SH-SY5Y (cell line): ENCODE measurements around the gene COBL.

ENCODE experiments used
- GATA2 ChIP-seq: IDR thresholded peaks from 2 replicates; pipeline ENCODE4 v1.6.1; 2011; ENCODE audit warnings: mild to moderate bottlenecking, low read depth, low read length
- GATA3 ChIP-seq: IDR thresholded peaks from 2 replicates; pipeline ENCODE4 v1.6.1; 2011; ENCODE audit warnings: low read depth, mild to moderate bottlenecking, low read length, moderate library complexity

Gene COBL

DNA sequence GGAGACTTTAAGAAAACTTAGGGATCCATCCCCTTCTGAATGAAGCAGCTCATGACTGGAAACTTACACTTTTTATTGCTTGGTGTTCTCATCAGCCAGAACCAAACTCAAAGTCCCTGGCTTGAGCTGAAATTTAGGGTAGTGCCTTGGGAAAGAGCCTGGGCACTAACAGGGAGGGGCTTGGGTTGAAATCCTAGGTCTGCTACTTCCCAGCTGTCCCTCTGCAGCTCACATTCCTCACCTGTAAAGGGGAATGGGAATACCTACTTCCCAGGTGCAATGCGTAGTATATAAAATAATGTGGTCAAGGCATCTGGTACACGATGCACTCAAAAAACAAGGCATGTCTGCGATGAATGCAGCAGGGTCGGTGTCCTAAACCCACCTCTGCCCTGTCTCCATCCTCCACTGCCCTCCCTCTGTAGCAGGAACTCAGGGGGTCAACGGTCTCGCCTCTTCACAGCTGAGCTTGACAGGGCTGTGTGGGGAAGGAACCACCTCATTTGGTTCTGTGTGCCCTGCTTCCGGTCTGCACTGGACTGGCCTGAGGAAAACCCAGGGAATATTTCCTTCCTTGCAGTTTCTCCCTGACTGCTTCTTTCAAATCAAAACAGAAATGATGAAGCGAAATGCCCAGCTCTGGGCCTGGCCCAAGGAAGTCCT, 80.0 kb downstream of the COBL start:
- TF ChIP-seq GATA3: no peak
- no peak for TF ChIP-seq GATA2

DNA sequence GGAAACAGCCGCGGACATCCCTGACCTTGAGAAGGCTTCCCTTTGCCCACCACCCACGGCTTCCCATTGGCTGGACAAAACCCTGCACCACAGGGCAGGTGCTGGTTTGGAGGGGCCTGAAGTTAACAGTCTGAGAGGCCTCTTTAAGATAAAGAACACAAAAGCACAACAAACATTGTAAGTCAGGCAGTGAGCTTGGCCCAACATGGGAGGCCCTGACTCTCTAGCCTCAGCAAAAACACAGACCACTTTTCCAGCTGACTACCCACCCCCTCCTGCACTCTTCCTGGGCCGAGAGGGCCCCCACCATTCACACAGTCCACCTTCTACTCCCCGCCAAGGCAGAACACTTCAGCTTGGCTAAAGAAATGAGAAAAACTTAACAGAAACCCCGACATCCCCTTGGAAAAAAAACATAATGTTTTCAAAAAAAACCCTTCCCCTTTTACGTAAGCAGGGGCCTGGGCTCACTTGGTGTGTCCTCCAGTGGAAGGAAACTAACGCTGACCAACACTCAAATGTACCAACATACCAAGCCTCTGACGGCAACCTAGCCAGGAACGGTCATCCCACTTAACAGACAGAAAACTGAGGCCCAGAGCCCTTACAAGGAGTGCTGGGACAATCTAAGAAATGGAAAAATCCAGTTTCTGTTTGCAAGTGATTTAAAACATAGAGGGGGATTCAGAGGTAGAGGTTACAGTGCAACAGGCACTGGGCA, 80.9 kb downstream of the COBL start:
- TF ChIP-seq GATA3 (no peak), GATA2 (no peak)

DNA sequence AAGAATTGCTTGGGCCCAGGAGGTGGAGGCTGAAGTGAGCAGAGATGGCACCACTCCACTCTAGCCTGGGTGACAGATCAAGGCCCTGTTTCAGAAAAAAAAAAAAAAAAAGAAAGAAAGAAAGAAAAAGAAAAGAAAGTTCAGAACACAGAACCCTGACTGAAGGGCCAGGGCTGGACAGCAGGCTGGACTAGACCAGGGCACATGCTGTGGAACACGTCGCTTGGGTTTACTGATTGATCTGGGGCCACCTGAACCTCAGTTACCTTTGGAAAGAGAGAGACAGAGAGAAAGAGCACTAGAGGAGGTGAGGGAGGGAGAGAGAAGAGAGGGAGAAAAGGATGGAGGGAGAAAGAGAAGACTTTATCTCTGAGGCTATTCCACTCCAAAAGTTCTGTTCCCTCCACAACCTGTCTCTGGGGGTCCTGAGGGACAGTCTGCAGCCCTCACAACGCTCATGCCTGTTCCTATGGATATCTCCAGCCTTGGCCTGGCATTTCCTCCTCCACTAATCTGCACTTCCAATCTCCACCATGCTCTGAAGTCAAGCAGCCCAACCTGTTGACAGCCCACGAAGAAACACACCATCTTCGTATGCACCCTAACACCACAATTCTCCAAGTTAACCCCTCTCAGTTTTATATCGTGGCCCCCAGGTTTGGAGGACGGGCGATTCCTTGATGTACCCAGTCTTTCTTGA, 81.8 kb downstream of the COBL start:
- TF ChIP-seq GATA2 (no peak), GATA3 (no peak)

DNA sequence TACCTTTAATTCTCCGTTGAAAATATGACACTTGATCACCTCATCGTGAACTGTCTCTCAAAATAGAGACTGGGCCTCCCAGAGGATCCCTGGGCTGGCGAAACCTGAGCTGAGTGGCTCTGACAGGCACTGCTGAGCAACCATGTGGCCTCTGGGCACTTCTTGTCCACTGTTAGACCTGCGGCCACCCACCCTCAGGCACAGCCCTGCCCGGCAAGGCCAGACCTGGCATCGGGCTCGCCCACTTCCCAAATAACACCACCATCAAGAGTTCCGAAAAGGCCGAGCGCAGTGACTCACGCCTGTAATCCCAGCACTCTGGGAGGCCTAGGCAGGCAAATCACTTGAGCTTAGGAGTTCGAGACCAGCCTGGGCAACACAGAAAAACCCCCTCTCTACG, 82.5 kb downstream of the COBL start:
- TF ChIP-seq GATA3: no peak
- TF ChIP-seq GATA2: no peak

DNA sequence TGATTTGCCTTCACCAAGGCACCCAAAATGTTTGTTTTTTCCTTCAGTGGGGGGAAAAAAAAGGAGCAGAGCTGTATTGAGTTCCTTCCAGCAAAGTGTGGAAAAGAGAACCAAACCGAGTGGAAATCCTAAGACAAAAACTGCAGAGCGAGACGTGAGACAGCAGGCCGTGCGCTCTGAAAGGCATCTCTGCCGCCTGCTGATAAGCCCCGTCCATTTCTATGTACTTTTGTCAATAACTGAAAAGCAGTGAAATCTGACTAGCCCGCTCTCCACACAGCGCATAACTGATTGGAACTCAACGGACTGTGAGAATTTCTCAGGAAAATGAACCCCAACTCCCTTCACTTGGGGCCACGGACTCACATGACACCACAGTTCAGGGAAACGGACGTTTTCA, 83.2 kb downstream of the COBL start:
- TF ChIP-seq GATA3 (no peak), GATA2 (no peak)

DNA sequence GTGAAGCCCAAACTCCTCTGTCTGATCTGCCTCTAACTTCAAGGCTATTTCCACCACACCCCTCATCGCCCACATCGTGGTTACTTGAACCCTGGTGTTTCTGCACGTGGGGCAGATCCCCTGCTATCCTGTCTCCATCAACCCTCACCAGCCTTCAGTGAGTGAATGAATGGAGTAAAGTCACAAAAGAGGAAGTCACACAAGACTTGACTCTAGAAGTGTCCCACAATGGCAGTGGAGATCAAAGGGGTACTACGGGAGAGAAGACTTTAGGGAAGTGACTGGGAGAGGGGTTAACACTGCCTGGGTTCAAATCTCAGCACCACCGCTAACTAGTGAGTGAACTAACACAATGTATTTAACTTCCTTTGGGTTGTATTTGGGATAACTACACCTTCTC, 85.9 kb downstream of the COBL start:
- TF ChIP-seq GATA2: no peak
- TF ChIP-seq GATA3: no peak

DNA sequence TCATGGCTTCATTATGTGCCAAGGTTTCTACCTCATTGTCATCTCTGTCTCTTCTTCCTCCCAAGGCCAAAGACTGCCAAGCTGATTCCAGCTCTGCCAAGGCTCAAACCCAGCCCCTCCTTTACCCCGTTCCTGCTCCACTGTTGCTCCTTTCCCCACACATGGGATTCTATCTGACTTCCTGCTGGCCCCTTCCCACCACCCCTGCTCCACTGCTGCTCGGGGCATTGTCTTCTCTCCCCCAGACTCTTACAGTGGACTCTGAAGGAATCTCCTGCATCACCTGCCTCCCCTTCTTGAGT, 86.3 kb downstream of the COBL start:
- TF ChIP-seq GATA2 (no peak), GATA3 (no peak)

DNA sequence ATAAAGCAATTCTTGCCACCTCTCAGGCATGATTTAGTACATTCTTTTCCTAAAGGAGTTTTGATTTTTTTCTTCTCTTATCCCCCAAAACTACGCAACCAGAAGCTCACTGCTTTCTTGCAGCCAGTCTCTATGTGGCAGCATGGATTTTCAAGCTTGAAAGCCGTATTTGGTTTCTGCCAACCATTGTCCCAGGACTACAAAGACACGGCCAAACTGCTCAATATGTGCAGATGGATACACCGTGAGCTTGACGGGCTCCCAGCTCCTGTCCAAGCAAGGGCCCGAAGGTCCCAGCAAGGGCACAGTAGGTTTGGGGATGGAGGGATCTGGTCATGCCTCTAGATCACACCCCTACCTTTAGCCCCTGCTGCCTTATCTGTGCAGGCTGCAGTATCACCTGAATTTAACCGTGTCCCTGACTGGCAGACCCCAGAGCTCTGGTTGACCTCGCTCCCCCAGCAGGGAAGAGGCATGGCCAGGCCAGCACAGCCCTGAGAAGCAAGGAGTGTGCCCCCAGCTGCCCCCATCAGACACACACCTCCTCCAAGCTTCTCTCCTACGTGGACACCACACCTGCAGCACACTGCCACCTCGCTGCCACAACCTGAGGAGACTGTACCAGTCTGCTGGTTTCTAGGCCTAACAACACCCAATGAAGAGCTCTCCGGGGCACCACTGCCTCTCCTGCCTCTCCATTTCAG, 86.8 kb downstream of the COBL start:
- TF ChIP-seq GATA3: no peak
- no peak for TF ChIP-seq GATA2

DNA sequence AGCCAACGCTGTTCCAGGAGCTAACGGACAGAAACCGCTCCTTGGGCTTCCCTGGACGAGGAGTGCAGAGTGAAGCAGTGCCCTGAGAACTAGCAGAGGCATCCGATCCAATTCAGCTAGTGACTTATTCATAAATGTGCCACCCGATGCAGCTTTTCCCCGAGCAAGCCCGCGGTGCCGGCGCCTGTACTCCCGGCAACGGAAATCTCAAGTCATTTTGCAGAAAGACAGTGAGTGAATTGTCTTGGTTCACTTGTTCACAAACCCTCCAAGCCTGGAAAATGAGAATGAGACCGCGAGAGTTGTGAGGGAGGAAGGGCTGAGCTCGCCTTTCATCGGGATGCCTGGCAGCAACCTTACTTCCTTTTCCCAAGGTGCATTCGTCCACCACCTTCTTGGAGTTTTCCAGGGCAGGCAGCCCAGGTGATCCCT, 87.5 kb downstream of the COBL start:
- TF ChIP-seq GATA2: no peak
- no peak for TF ChIP-seq GATA3

DNA sequence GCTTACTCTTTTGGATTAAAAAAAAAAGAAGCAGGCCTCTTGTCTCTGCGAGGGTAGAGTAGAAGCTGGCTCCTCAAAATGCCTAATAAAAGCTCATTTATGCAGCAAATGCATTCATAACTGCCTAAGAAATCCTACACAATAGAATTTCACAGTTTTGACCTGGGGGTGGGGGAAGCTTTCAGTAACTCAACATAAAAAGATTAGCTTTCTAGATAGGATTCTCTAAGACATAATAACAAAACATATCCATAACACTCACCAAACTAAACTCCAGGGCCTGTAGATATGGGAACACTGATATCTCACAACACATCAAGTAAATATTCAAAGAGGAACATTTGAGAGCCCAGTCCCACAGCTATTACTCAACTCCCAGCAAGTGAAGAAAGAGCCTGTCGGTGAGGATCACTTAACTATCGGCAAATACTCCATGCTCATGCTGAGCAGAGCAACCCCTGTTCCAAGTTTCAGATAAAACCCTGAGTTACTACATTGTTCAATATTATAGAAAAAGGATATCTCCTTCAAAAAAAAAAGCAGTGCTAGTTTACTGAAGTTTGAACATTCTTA, 88.1 kb downstream of the COBL start:
- no peak for TF ChIP-seq GATA3
- TF ChIP-seq GATA2: no peak

DNA sequence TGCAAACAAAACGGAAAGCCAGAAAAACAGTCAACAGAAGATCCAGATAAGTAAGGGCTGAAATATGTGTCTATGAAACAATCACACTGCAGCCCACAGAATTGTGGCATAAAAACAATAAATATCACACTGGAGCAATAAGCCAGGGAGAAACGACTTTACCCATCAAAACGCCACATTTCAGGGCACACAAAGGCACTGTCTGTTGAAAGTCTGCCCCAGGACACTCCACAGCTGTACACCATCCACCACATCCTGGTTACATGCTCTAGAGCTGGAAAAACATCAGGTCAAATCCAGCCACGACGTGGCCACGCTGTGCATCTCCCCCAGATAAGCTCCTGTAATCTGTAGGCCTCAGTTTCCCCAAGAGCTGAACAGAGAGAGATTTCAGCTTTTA, 88.7 kb downstream of the COBL start:
- TF ChIP-seq GATA3: no peak
- TF ChIP-seq GATA2: no peak

DNA sequence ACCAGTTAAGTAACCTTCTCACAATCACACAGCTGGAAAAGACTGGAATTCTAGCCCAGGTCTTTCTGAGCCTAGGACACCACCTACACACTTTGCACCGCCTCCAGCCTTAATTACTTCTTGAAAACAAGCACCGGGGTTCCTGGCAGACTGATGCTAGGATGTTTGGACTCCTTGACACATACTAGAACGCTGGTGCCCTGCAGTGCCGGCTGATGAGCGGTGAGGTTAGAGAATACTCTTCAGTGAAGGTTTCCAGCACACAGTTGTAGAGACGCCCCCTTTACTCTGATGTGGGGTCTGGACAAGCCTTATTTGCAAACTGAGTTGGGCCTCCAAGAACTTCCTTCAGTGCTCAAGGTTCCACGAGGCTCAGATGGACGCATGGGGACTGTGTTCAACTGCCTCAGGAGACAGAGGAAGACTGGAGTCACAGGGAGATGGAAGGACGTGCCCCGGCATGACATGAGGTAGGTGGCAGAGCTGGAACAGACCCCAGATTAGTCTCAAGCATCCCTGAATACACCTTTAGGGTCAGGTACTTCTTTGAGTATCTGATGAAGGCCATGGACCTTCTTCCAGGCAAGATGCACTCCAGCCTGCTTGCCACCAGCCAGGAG, 89.6 kb downstream of the COBL start:
- no peak for TF ChIP-seq GATA3
- no peak for TF ChIP-seq GATA2

DNA sequence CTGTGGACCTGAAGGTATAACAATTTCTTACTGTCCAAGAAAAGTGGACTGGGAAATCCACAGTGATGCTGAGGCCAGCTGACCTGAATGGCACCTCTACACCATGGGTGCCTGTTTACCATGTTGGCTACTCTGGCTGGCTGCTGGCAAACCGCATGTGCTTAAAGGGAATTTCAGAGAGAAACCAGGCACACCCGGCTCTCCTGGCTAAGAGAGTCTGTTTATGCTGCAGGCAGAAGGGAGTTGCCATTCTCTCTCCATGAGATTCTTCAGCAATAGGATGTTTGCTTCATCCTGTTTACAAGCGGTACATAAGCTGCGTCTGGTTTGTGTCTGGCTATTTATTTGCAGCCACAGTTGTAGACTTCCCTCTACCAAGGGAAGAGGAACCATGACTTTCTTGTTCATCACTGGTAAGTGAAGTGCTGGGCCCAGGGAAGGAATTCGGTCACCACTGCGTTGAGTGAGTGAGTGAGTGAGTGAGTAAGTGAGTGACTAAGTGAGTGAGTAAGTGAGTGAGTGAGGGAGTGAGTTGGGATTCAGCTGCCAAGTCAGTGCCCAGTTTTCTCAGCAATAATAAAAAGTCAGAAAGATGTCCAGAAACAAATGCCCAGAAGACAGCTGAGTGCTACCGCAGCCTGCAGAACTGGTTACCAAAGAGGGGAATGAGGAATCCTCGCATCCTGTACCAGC, 90.4 kb downstream of the COBL start:
- no peak for TF ChIP-seq GATA3
- TF ChIP-seq GATA2: no peak
